OCI-LY3 (cell line): ENCODE measurements around the gene MARCKSL1.
"Not testable (repeated sequence)": the region's sequence is repeated elsewhere in the genome, so short reads cannot be mapped to it uniquely, and the experiment has no call there.

ENCODE experiments used
- H2AFZ ChIP-seq: fragments of 200-600, 300-600 bp; shearing (Covaris generic); 2 replicates; pipeline ENCODE4 v1.6.0; 2014; ENCODE audit warnings: antibody characterized with exemption, low read depth, low read length
- H3K27ac ChIP-seq: fragments of 200-600, 300-600 bp; sonication (generic); 2 replicates; pipeline ENCODE4 v1.5.1; 2014; ENCODE audit warnings: mild to moderate bottlenecking, low read length, moderate library complexity, mixed read lengths
- H3K27me3 ChIP-seq: fragments of 200-600, 300-600 bp; sonication (generic); 2 replicates; pipeline ENCODE4 v1.6.1; 2014; ENCODE audit warnings: low read depth, low read length, mixed read lengths
- H3K36me3 ChIP-seq: fragments of 200-600, 300-600 bp; sonication (generic); replicated peaks from 2 replicates; pipeline ENCODE3; 2014; ENCODE audit warnings: low read depth, low read length, mixed read lengths
- H3K4me1 ChIP-seq: fragments of 300-600, 200-600 bp; sonication (generic); 2 replicates; pipeline ENCODE4 v1.6.1; 2014; ENCODE audit warnings: low read length, mixed read lengths
- H3K4me2 ChIP-seq: fragments of 200-600, 300-600 bp; sonication (generic); 2 replicates; pipeline ENCODE4 v1.6.1; 2014; ENCODE audit warnings: low read length, mixed read lengths
- H3K4me3 ChIP-seq: fragments of 300-600, 200-600 bp; sonication (generic); 2 replicates; pipeline ENCODE4 v1.5.1; 2014; ENCODE audit warnings: antibody characterized with exemption, mild to moderate bottlenecking, low read length, moderate library complexity
- H3K79me2 ChIP-seq: fragments of 300-600, 200-600 bp; shearing (Covaris generic); 2 replicates; pipeline ENCODE4 v1.6.1; 2014; ENCODE audit warnings: mild to moderate bottlenecking, low read length, mixed read lengths
- H3K9ac ChIP-seq: fragments of 300-600, 200-600 bp; shearing (Covaris generic); 2 replicates; pipeline ENCODE4 v1.6.0; 2014; ENCODE audit warnings: mild to moderate bottlenecking, low read length, moderate library complexity
- H3K9me3 ChIP-seq: fragments of 200-600, 300-600 bp; shearing (Covaris generic); 2 replicates; pipeline ENCODE4 v1.6.1; 2014; ENCODE audit warnings: low read length, mixed read lengths; ENCODE audit not compliant: insufficient read depth
- H4K20me1 ChIP-seq: fragments of 200-600, 300-600 bp; sonication (generic); 2 replicates; pipeline ENCODE4 v1.6.1; 2016; ENCODE audit warnings: low read length, mixed read lengths; ENCODE audit not compliant: insufficient read depth
- EZH2phosphoT487 ChIP-seq: fragments of 200-600 bp; shearing (Covaris generic); IDR thresholded peaks from 2 replicates; pipeline ENCODE4 v1.6.1; 2018; ENCODE audit warnings: antibody characterized with exemption, mixed run types, low read depth
- TF ChIP-seq, protein P1 (sequence below): fragments of 200-600, 300-600 bp; sonication (generic); IDR thresholded peaks from 2 replicates; pipeline ENCODE4 v1.5.1; 2014; ENCODE audit warnings: antibody characterized with exemption, low read length, low read depth

MARCKSL1 gene

DNA sequence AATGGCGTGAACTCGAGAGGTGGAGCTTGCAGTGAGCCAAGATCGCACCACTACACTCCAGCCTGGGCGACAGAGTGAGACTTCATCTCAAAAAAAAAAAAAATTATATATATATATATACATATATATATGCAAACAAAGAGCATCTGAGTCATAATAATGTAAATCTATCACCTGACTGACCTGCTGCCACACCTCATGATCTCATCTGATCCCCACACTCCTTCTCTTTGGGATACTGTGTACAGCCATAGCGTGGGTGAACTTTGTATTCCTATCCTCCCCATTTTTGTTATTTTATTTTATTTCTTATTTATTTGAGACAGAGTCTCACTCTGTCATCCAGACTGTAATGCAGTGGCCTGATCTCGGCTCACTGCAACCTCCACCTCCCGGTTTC, 46.8 kb downstream of the MARCKSL1 start:
- H3K4me1 ChIP-seq: peaks cover 8% of the 10 kb centered on the region
- no peak overlapping the region for H3K4me2 ChIP-seq
- H3K9ac ChIP-seq: no peak overlapping the region
- H3K36me3 ChIP-seq: no peaks in the 10 kb centered on the region
- no peak overlapping the region for H3K4me3 ChIP-seq
- no peaks in the 10 kb centered on the region for H3K27me3 ChIP-seq
- H4K20me1 ChIP-seq: no peaks in the 10 kb centered on the region
- no peak overlapping the region for H3K27ac ChIP-seq
- TF ChIP-seq EZH2phosphoT487: no peak
- TF ChIP-seq, protein P1, sequence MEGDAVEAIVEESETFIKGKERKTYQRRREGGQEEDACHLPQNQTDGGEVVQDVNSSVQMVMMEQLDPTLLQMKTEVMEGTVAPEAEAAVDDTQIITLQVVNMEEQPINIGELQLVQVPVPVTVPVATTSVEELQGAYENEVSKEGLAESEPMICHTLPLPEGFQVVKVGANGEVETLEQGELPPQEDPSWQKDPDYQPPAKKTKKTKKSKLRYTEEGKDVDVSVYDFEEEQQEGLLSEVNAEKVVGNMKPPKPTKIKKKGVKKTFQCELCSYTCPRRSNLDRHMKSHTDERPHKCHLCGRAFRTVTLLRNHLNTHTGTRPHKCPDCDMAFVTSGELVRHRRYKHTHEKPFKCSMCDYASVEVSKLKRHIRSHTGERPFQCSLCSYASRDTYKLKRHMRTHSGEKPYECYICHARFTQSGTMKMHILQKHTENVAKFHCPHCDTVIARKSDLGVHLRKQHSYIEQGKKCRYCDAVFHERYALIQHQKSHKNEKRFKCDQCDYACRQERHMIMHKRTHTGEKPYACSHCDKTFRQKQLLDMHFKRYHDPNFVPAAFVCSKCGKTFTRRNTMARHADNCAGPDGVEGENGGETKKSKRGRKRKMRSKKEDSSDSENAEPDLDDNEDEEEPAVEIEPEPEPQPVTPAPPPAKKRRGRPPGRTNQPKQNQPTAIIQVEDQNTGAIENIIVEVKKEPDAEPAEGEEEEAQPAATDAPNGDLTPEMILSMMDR: no peak
- no peaks in the 10 kb centered on the region for H3K9me3 ChIP-seq
- no peak overlapping the region for H2AFZ ChIP-seq
- H3K79me2 ChIP-seq: peaks cover 23% of the 10 kb centered on the region

DNA sequence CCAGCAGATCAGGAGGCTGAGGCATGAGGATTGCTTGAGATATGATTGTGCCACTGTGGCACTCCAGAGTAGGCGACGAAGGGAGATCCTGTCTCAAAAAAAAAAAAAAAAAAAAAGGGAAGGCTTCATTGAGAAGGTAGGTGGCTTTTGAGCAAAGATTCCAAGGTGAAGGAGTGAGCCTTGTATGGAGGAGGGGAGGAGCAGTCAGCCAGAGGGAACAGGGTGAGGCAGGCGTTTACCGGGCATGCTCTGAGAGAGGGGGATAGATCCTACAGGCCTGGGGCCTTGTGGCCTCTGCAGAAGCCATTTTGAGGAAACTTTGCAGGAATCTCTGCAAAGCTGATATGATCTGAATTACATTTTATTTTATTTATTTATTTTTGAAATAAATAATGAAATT, 49.3 kb downstream of the MARCKSL1 start:
- Histone ChIP-seq H3K9me3 (no peaks in the 10 kb centered on the region), H3K4me2 (no peak overlapping the region), H3K79me2 (no peaks in the 10 kb centered on the region), H3K4me3 (no peak overlapping the region), H2AFZ (no peak overlapping the region), H3K9ac (no peak overlapping the region), H3K27ac (no peak overlapping the region), H3K4me1 (peaks cover 8% of the 10 kb centered on the region), H3K36me3 (no peaks in the 10 kb centered on the region), H3K27me3 (no peaks in the 10 kb centered on the region), H4K20me1 (no peaks in the 10 kb centered on the region)
- TF ChIP-seq, protein P1: no peak
- no peak for TF ChIP-seq EZH2phosphoT487

DNA sequence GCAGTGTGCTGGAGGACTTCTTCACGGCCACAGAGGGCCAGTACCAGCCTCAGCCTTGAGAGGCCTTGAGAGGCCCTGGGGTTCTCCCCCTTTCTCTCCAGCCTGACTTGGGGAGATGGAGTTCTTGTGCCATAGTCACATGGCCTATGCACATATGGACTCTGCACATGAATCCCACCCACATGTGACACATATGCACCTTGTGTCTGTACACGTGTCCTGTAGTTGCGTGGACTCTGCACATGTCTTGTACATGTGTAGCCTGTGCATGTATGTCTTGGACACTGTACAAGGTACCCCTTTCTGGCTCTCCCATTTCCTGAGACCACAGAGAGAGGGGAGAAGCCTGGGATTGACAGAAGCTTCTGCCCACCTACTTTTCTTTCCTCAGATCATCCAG, 50.4 kb downstream of the MARCKSL1 start:
- no peak overlapping the region for H3K27ac ChIP-seq
- H3K9me3 ChIP-seq: no peaks in the 10 kb centered on the region
- H4K20me1 ChIP-seq: no peaks in the 10 kb centered on the region
- no peaks in the 10 kb centered on the region for H3K79me2 ChIP-seq
- H2AFZ ChIP-seq: no peak overlapping the region
- TF ChIP-seq EZH2phosphoT487: no peak
- TF ChIP-seq, protein P1: no peak
- H3K36me3 ChIP-seq: no peaks in the 10 kb centered on the region
- H3K9ac ChIP-seq: no peak overlapping the region
- 0 out of 2 replicates have a peak, but pooled peaks cover 1% of the 10 kb centered on the region for H3K4me1 ChIP-seq
- H3K4me3 ChIP-seq: no peak overlapping the region
- H3K27me3 ChIP-seq: no peaks in the 10 kb centered on the region
- no peak overlapping the region for H3K4me2 ChIP-seq

DNA sequence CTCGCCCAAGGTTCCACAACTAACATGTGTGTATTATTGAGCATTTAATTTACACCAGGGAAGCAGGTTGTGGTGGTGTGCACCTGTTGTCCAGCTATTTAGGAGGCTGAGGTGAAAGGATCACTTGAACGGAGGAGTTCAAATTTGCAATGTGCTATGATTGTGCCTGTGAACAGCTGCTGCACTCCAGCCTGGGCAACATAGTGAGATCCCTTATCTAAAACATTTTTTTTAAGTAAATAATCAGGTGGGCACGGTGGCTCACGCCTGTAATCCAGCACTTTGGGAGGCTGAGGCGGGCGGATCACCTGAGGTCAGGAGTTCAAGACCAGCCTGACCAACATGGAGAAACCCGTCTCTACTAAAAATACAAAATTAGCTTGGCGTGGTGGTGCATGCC, 51.3 kb downstream of the MARCKSL1 start:
- not testable (repeated sequence) for H3K27me3 ChIP-seq, H3K36me3 ChIP-seq, H3K9me3 ChIP-seq, H3K27ac ChIP-seq, H3K4me2 ChIP-seq, H3K9ac ChIP-seq, H2AFZ ChIP-seq, H3K79me2 ChIP-seq, H3K4me1 ChIP-seq, H3K4me3 ChIP-seq, H4K20me1 ChIP-seq
